HEK293T (cell line): Measurements from ENCODE around the gene ZSWIM5.

Experiments used
- LEF1 ChIP-seq: fragments of 450-650 bp; IDR thresholded peaks from 2 replicates; pipeline ENCODE4 v1.6.1; 2017; ENCODE audit warnings: mild to moderate bottlenecking, borderline replicate concordance
- SUZ12 ChIP-seq: fragments of 450-650 bp; IDR thresholded peaks from 2 replicates; pipeline ENCODE4 v1.6.1; 2016; ENCODE audit warnings: mild to moderate bottlenecking
- TARDBP ChIP-seq: fragments of 450-650 bp; IDR thresholded peaks from 2 replicates; pipeline ENCODE4 v1.6.1; 2016
- ZNF384 ChIP-seq: fragments of 450-650 bp; IDR thresholded peaks from 2 replicates; pipeline ENCODE4 v1.6.1; 2016

- TF ChIP-seq TARDBP (no peak), SUZ12 (no peak), ZNF384 (no peak), LEF1 (no peak)
Measured at GRCh38 chr1:45170151-45170742, 36.2 kb downstream of the ZSWIM5 start.
